ENCODE results near the gene WDR11.
A peak's percentile ranks its signal among the peaks of the same experiment; 100 is the strongest.

WDR11 gene, protein sequence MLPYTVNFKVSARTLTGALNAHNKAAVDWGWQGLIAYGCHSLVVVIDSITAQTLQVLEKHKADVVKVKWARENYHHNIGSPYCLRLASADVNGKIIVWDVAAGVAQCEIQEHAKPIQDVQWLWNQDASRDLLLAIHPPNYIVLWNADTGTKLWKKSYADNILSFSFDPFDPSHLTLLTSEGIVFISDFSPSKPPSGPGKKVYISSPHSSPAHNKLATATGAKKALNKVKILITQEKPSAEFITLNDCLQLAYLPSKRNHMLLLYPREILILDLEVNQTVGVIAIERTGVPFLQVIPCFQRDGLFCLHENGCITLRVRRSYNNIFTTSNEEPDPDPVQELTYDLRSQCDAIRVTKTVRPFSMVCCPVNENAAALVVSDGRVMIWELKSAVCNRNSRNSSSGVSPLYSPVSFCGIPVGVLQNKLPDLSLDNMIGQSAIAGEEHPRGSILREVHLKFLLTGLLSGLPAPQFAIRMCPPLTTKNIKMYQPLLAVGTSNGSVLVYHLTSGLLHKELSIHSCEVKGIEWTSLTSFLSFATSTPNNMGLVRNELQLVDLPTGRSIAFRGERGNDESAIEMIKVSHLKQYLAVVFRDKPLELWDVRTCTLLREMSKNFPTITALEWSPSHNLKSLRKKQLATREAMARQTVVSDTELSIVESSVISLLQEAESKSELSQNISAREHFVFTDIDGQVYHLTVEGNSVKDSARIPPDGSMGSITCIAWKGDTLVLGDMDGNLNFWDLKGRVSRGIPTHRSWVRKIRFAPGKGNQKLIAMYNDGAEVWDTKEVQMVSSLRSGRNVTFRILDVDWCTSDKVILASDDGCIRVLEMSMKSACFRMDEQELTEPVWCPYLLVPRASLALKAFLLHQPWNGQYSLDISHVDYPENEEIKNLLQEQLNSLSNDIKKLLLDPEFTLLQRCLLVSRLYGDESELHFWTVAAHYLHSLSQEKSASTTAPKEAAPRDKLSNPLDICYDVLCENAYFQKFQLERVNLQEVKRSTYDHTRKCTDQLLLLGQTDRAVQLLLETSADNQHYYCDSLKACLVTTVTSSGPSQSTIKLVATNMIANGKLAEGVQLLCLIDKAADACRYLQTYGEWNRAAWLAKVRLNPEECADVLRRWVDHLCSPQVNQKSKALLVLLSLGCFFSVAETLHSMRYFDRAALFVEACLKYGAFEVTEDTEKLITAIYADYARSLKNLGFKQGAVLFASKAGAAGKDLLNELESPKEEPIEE

DNA sequence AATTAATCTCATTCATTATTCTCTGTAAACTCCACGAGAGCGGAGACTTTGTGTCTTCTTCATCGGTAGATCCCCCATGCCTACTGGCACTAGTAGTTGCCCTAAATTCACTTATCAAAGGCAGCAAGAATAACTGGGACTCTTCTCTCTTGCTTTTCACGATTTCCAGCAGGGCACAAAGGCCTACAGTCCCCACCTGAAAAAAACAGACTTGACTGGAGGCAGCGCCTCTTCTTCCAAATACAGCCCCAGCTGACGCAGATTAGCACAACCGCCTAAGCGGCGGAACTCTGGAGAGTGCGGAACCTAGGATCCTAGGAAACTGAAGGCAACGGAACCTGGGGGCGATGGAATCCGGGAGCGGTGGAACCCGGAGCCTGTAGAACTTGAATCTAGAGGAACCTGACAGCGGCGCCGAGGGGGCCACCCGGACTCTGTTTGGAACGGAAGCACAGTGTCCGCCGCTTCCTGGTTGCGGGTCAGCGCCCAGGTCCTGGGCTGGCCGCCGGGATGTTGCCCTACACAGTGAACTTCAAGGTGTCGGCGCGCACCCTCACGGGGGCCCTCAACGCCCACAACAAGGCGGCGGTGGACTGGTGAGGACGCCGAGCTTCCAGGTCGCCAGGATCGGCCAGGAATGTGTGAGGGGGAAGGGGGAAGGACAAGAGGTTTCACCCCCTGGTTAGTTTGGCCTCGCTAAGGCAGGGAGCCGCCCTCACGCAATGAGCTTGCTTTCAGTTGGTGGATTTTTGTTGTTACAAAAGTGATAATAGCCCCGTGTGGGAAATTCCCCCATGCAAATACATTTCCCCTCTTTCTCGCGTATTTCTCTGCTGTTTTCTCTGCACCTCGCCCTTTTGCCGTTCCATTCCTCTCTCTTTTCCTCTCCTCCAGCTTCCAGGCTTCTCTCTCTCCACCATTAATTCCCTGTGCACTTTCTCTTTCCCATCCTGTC, at the start of gene WDR11:
WDR11 (plus strand) TSS at position 452 of the 955 bp plus-strand sequence; CDS start at position 511, 59 bp downstream.
- DNase-seq = peak; percentile 95

DNA sequence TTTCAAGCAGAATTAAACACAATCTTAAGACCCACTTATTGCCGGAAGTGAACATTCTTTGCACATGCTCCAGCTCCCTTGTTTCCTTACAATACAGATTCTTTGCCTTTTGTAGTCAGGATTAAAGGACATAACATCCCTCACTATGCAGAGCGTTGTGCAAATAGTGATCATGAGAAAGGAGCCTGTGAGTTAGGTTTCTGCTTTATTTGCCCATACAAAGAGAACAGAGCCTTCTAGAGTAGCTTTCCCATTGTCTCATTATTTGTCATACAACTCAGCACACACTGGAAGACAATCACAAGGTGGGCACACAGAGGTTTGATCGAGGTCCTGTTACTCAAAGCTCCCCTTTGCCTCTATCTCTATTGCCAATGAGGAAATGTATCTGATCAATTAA, 48.2 kb upstream of the WDR11 start:
- DNase-seq = no peak

DNA sequence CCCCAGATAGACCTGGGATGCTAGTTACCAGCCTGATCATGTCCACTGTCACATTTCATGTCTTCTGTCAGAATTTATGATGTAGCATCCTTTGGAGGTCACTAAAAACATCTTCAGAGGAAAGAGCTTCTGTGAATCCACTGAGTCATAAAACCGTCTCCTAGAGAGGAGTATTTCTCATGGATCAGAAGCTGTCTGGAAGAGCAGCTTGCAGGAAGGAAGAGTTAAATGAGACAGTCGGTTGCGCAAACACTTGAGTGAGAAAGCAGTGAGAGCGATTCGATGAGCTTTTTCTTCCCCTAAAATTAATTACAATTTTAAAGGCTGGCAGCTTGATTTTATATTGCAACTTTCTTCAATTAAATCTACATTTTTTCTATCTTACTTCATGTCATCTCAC, 47.2 kb upstream of the WDR11 start:
- no peak for DNase-seq

DNA sequence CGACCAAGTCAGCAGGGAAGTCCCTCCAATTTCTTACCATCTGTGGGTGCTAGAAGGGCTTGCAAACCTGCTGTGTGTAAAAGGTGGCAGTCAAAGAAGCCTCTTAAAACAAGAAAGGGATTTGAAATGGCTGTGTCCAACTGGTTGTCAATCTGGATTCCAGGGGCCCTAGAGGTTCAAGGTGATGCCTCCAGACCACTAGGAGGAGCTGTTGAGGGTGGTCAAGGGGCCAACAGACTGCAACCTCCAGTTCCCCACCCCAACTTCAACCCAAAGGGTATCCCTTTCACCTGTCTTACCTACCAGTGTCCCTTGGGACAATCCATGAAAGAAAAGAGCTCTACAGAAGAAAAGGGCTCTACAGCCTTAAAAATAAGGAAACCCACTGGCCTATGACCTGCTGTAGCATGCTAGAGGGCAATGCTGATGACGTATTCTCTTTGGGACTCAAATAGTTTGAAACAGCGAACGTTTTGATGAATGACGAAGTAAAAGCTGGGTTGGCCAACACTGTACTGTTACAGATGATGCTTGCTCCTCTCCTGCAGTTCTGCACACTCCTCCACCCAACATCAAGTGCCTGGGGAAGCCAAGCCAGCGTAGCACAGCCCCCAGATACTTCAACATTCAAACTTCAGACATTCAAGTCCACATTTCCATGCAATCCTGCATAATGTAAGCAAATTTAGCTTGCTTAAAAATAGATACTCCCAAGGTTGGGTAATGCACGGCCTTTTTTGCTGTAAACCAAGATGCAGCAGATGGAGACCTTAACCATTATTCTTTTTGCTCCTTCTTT, 45.9 kb upstream of the WDR11 start:
- no peak for DNase-seq

DNA sequence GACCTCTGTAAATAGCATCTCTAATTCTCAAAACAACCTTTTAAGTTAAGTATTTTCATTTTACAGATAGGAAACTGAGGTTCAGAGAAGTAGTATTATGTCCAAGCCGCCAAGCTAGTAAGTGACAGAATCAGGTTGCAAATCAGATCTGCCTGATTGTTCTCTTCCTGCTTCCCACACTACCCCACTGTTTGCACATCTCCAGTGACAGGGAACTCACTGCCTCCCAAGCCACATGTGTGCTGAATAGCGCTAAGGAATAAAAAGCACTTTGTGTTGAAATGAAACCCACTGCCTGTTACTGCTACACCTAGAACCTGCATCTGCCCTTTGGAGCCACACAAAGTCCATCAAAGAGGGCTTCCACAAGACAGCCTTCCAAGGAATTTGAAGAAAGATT, 45.1 kb upstream of the WDR11 start:
- no peak for DNase-seq

DNA sequence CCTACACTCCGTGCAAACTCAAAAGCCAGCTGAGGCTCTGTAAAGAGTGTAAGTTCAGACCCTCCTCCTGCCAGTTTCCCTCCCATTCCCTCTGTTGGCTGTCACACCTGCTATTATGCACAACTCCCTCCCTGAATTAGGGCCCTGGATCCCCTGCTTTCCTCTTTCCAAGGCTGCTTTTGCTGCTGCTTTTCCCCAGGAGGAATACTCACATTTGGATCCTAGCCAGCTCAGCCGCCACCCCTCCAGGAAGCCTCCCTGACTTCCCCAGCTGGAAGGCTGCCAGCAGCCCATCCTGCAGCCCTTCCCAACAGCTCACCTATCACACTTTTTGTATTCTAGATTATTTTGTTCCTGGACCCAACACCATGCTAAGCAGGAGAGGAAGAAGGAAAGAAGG, 40.9 kb upstream of the WDR11 start:
- no peak for DNase-seq

DNA sequence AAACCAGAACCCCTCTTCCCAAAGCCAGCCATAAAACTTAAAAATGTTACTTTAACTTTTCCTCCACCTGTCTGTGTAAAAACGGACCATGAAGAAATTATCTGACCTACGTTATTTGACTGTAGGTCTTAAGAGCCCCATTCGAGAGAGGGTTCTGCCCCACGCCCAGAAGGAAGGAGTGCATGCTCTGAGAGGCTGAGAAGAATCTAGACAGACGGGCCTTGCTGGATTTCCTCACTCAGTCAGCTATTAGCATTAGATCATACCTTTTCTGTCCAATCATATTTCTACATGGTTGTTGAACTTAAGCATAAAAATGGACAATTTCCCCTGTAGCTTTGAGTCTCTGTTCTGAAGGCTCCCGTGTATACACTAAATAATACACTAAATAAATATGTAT, 38.1 kb upstream of the WDR11 start:
- no peak for DNase-seq

DNA sequence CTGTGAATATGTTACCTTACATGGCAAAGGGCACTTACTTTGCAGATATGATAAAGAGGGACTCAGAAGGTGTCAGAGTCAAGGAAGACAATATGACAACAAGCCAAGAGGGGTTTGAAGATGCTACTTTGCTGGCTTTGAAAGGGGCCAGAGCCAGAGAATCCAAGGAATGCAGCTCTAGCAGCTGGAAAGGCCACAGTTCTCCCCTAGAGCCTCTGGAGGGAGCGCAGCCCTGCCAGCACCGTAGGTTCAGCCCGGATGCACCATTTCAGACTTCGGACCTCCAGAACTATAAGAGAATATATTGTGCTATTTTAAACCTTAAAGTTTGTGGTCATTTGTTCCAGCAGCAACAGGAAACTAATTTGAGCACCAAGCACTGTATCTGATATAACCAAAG, 32.9 kb upstream of the WDR11 start:
- DNase-seq = no peak

DNA sequence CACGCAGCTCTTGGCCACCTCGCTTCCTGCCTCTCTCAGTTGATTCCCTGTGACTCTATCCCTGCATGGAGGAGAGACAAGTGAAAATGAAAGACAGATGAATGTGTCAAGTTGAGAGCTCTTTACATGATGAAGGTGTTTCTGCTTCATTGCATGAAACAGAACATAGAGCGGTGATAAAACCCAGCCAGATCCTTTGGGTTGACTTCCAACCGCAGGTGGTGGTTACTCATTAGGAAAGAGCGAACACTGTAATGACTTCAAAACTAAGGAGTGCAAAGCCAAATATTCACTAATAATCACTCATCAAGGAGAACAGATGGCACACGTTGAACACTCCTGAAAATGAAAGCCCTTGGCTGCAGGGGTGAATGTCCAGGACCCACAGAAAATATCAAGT, 31.8 kb upstream of the WDR11 start:
- DNase-seq = no peak

DNA sequence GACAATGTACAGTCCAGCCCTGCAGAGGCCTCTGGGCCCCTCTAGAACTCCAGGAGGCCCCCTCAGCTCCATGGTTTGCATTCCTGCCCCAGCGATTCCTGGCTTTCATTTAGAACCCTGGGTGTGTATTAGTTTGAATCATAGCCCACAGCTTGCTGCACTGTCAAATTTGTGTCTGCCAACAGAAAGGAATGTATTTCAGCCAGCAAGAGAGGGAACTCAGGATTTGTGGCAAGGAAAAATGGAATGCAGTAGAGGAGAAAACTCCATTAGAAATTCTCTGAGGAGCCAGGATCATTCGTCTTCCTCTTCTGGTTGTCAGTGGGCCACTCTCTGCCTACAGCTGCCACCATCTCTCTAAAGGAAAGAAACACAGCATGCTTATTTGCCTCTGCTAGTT, 27.9 kb upstream of the WDR11 start:
- peak; percentile 6 for DNase-seq

DNA sequence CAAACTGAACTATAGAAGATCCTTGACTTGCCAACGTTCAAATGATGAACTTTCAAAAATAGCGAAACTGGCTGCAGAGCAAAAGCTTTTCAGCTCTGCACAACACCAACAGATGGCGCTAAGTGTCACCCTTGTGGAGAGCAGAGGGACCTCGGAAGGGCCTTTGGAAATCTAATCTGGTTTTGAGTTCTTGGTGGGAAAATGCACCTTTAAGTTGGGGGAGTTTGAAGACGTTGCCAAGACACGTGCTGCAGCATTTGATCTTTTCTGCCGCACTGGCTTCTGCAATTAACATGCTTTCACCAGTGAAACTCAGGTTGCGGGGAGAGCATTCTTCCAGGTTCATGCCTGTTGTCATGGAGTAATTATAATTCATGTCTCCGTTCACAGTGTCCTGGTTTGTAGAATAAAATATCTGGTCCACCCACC, 26.3 kb upstream of the WDR11 start:
- DNase-seq = peak; percentile 40

DNA sequence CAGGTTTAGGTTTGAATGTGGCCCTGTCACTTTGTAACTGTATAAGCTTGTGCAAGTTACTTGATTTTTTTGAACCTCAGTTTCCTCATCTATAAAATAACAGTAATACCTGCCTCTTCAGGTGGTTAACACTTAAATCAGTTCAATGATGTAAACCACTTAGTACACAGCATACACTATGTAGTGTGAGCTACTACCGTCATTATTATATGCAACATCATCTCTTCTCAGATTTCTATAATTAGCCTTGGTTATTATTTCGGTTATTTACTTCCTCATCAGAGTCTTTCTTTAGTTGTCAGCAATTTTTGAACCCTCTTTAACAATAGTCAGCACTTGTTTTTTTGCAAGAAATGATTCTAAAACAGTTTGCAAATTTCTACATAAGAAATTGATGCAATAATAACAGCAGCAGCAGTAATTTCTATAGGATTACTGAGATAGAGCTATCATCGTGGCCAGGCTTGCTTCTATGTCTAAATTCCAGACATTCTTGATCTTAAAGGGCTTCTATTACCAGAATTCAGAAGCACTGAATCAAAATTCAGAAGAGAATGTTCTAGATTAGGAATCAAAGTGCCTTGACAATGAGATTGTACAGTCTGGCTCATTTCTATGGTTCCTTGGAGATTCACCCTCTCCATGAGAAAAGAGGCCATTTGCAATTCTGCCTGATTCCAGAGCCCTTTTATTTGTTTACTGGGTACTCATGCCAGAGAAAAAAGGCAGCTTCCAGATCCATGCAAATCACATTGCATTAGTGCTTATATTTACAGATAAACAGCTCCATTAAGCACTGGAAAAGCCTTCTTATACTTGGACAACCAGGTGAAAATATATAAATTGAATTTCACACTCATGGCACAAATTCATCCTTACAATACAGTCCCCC, 25.0 kb upstream of the WDR11 start:
- DNase-seq = no peak

DNA sequence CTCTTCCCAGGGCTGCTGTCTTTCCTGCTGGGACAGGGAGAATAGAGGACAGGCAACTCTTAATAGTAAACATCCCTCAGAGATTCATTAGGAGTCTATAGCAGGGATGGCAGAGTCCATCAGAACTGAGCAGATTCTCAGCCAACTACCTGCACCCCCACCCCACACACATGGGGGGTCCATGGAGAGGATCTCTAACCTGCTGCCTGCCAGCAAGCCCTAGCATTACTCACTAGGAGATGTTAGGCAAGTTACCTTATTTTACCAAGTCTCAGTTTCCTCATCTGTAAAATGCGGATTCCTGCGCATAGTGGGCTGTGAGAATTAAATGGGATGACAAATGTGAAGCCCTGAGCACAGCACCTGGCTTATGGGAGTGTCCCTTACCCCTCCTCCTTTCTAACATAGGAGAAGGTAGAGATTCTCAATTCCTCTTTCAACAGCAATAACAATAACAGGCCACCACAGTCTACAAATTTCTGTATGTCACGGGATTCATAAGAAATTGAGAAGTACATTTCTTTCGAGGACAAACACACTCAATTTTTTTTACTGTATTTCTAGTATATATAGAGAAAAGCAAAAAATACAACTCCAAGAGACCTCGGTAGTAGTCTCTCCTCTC, 23.8 kb upstream of the WDR11 start:
- DNase-seq = no peak

DNA sequence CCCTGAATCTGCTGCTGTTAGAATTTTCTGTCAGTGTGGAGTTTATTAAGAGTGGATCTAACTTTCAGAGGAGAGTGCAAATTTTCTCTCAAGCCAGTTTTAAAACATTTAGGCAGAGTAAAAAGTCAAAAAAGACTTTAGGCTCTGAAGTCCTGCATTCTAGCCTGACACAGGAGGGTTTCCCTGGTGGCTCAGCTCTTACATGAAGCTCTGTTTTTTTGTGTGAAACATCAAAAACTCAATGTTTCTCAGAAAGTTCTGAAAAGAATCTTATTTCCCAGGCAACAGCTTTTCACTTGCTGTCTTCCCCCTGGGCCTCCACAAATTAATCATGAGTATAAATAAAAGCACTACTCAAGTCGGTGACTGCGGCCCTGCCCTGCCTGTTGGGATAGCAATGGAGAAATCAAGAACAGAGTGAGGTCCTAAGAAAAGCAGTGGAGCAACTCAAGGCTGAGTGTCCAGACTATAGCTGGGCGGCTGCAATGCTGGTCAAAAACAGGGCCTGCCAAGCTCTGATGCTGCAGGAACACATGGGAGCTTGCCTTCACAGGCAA, 22.3 kb upstream of the WDR11 start:
- no peak for DNase-seq

DNA sequence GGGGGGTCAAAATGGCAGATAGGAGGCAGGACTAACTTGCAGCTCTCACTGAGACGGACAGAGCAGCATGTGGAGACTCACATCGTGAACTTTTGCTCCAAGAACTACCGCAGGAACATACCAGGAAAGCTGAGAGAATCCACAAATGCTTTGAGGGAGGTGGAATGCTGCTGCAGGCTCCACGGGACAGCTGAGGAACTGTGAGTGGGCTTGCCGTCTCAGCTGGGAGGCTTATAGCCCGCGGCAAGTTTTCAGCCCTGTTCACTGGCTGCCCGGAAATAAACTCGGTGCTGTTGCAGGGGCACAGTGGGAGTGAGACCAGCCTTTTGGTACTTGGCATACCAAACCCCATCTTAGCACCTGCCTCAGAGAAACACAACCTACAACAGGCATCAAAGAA, 19.1 kb upstream of the WDR11 start:
- DNase-seq = no peak

DNA sequence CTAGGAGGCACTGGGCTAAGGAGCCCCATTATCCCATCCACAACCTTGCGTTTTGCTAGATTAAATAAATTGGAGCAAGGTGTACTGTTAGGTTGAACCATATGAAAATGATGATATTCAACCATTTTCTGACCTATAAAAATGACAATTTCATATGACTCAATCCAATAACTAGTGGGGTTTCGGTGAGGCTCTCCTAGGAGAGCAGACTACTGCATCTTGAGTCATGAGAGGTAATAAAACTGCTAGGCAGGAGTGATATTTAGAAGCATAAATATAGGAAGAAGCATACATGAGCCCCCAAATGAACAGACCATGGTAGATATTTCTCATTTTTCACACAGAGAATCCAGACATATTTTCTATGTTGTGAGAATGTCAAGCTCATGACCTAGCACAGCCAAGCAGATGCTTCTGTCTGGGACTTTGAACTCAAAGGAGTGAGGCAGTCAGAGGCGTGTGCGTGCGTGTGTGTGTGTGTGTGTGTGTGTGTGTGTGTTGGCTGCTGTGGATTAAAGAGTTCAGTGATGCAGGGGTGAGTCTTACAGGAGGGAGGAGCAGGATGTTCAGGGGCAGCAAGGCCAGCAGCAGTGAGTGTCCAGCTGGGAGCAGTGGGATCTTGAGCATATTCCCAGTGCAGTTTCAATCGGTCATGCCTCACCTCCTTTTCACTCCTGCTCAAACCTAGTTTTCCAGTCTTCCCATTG, 17.8 kb upstream of the WDR11 start:
- peak; percentile 13 for DNase-seq

DNA sequence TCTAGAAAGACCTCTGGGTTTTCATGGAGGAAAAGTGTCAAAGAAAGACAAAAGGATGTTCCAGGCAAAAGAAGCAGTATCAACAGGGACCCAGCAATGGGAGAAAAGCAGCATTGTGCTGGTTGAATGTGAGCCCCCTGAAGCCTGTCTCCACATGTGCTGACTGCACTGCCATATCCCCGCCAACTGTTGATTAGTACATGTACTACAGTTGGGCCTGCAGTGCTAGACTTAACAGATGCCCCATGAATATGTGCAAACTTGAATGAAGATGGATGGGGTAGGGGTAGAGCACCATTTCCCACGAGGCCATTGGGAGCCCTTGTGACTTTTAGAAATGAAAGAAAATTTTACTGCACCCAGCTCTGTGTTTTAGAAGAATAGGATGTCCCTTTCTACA, 15.6 kb upstream of the WDR11 start:
- no peak for DNase-seq

DNA sequence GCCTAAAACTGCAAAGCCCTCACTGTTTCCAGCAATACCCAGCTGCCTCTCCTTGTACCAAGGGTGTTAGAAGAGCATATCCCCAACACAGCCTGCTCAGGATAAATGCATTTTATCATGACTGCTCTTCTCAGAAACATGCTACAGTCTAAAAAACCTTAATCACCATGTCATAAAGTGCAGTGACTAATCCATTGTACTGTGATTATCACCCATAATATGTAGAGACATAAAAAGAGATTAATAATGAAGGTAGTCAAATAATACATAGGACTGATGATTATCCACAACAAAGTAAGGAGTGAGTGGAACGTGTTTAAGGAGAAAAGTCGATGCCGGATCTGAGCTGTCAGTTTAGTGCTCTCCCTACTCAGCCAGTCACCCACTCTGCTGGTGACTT, 12.2 kb upstream of the WDR11 start:
- no peak for DNase-seq

Measured in eye (tissue), 1 donor.